ENCODE results near the gene PPIL1. TPM values are rescaled to one million over a fixed set of nuclear protein-coding genes. Genes with fewer than 3 reads are reported as not detected.

PPIL1 gene
- 10 to 100 TPM; 34.5 to 35.6 TPM for total RNA-seq

DNA sequence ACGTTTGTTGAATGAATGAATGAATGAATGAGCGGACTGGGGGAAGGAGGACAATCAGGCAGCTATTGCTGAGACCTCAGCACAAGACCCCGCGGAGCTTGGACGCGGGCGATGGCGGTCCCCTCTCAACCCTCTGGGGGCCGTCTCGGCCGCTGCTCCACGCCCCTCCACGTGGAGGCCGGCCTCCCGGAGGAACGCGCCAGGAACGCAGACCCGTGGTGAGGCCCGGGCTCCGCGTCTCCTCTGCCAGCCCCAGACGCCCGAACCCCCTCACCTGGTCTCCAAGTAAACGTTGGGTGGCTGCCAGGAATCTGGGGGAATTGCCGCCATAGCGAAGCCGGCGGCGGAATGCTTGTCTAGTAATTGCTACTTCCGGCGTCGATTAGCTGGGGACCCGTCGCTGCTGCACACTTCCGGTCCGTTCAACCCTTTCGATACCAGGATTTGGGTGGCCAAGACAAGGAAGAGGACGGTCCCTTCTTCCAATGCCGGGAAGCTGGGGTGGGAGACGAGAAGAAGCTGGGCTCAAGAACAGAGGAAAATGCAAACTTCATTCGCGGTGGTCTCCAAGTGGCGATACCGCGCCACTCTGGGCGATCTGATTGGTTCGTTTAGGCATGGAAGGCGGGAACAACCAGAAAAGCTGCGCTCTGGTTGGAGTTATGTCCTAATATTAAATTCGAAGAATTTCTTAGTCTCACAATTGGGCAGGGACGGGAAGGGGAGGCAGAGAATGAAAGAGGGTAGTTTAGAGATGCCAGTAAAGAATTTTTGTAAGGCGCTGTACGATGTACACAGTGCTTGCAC lies at the start of gene PPIL1:
Gene PPIL1, minus strand, starts transcription at position 361 of the 807 bp plus-strand sequence. Its CDS starts 31 bp downstream, at position 330.
- DNase-seq (peak; percentile 88), ATAC-seq (peak; percentile 91)
- ChIA-PET POLR2A (interaction anchor here (0.5 to 3.4 kb wide), 28 partner anchors 8 to 383 kb away, joined by 3 to 25 read pairs (median 3); partner anchors contain the start of genes C6orf89, MTCH1 and TMEM217), CTCF (interaction anchor here (0.7 to 6.1 kb wide), 27 partner anchors 9 to 534 kb away, joined by 3 to 99 read pairs (median 4); partner anchors contain the start of genes C6orf89, MTCH1 and PI16)
- intact Hi-C loops (cut with micrococcal nuclease) = no loop called here
- peaks cover 42% of the 10 kb centered on the region for H3K4me1 Mint-ChIP-seq (ENCODE audit: low read depth)
- H3K27ac Mint-ChIP-seq = peak within 1 kb of the TSS; percentile 100
- TF ChIP-seq, protein P1, sequence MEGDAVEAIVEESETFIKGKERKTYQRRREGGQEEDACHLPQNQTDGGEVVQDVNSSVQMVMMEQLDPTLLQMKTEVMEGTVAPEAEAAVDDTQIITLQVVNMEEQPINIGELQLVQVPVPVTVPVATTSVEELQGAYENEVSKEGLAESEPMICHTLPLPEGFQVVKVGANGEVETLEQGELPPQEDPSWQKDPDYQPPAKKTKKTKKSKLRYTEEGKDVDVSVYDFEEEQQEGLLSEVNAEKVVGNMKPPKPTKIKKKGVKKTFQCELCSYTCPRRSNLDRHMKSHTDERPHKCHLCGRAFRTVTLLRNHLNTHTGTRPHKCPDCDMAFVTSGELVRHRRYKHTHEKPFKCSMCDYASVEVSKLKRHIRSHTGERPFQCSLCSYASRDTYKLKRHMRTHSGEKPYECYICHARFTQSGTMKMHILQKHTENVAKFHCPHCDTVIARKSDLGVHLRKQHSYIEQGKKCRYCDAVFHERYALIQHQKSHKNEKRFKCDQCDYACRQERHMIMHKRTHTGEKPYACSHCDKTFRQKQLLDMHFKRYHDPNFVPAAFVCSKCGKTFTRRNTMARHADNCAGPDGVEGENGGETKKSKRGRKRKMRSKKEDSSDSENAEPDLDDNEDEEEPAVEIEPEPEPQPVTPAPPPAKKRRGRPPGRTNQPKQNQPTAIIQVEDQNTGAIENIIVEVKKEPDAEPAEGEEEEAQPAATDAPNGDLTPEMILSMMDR (IDR thresholded peaks at IDR 0.05) = no peak
- H3K9me3 Mint-ChIP-seq = no peaks in the 10 kb centered on the region
- peak within 1 kb of the TSS; percentile 99 for H3K4me3 Mint-ChIP-seq
- H3K27me3 Mint-ChIP-seq = peaks cover 5% of the 10 kb centered on the region
- peaks cover 38% of the 10 kb centered on the region for H3K36me3 Mint-ChIP-seq (ENCODE audit: low read depth)

DNA sequence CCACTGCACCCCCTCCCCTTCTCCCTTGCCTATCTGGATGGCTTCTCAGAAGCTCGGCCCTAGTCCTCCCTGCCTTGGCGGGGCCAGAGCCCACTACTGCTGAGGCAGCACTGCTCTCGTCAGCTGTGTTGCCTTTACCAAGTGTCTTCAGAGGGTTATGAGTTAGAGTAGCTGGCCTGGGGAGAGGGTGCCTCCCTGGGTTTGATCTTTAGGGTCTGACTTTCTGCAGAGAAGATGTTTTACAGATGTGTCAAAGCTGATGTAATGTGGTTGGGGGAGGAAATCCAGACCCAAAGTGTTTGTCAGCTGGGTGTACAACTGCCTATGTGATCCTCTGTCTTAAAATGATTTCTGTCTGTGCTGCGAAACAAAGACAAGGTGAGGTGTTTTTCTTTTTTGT lies 49.5 kb upstream of the PPIL1 start:
- H3K27ac Mint-ChIP-seq = peak overlapping the region; percentile 41
- ATAC-seq = peak; percentile 29
- peaks cover 15% of the 10 kb centered on the region for H3K4me1 Mint-ChIP-seq (ENCODE audit: low read depth)
- no peaks in the 10 kb centered on the region for H3K27me3 Mint-ChIP-seq
- peak; percentile 7 for DNase-seq
- no peak overlapping the region for H3K4me3 Mint-ChIP-seq
- peaks cover 10% of the 10 kb centered on the region for H3K36me3 Mint-ChIP-seq (ENCODE audit: low read depth)
- TF ChIP-seq, protein P1 (IDR thresholded peaks at IDR 0.05) = no peak
- POLR2A ChIA-PET = interaction anchor here (0.9 to 1.0 kb wide), 2 partner anchors 10 to 50 kb away, joined by 3 to 4 read pairs; partner anchors contain the start of gene PPIL1
- no peaks in the 10 kb centered on the region for H3K9me3 Mint-ChIP-seq
- CTCF ChIA-PET = interaction anchor here (1.1 to 2.0 kb wide), 2 partner anchors 38 to 94 kb away, joined by 3 to 6 read pairs; partner anchors contain the start of gene C6orf89
- intact Hi-C loops (cut with micrococcal nuclease) = no loop called here

DNA sequence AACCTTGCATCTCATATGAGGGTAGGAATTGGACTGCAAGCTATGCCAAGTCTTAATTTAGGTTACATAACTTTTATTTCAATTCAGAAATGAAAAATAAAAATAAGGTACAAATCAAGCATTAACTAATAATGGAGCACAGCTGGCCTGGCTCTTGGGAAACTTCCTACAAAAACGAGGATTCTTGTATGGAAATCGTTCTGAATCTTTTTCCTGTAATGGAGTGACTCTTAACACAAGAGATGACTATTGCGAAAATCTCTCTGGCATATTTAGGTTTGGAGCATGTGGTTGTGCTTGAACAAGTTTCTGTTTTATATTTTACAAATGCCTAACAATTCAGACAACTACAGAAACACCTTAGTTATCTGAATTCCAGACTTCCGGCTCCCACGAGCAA lies 45.9 kb upstream of the PPIL1 start:
- POLR2A ChIA-PET = no interaction called here
- intact Hi-C loops (cut with micrococcal nuclease) = no loop called here
- peaks cover 15% of the 10 kb centered on the region for H3K36me3 Mint-ChIP-seq (ENCODE audit: low read depth)

DNA sequence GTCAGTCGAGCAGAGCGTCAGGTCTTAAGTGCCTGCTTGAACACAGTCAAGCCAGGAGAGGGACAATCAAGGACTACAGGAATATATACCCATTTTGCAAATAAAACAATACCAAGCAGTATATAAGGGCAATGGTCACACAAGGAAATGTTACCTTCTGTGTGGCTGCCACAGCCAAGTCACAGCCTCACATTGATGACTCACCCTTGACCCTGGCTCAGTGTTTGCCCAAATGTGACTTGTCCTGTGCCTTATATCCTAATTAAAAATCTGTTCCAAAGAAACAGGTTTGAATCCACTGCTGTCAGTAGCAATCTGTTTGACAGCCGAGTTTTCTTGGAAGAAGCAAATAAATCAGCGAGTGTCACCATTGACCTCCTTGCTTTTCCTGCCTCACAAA lies 45.4 kb upstream of the PPIL1 start:
- intact Hi-C loops (cut with micrococcal nuclease) = no loop called here
- ATAC-seq (no peak), DNase-seq (no peak)
- peaks cover 14% of the 10 kb centered on the region for H3K4me1 Mint-ChIP-seq (ENCODE audit: low read depth)
- no peak overlapping the region for H3K27ac Mint-ChIP-seq
- TF ChIP-seq, protein P1 (IDR thresholded peaks at IDR 0.05) = no peak
- POLR2A ChIA-PET = no interaction called here
- H3K27me3 Mint-ChIP-seq = no peaks in the 10 kb centered on the region
- no peak overlapping the region for H3K4me3 Mint-ChIP-seq
- peaks cover 19% of the 10 kb centered on the region for H3K36me3 Mint-ChIP-seq (ENCODE audit: low read depth)
- no peaks in the 10 kb centered on the region for H3K9me3 Mint-ChIP-seq
- CTCF ChIA-PET = interaction anchor here (0.6 kb wide), 1 partner anchor 10 kb away, joined by 3 read pairs; no protein-coding TSS in a partner anchor

More for the DNA sequence above, 45.9 kb upstream of the PPIL1 start:
- TF ChIP-seq, protein P1 (IDR thresholded peaks at IDR 0.05) = no peak
- Mint-ChIP-seq H3K4me1 (ENCODE audit: low read depth) (peaks cover 16% of the 10 kb centered on the region), H3K27ac (no peak overlapping the region), H3K9me3 (no peaks in the 10 kb centered on the region), H3K27me3 (no peaks in the 10 kb centered on the region), H3K4me3 (no peak overlapping the region)
- CTCF ChIA-PET = no interaction called here
- DNase-seq (no peak), ATAC-seq (no peak)

Data from activated CD8-positive, alpha-beta T cell treated with anti-CD3 and anti-CD28 coated beads for 36 hours (primary cell).